ENCODE data around the gene NRXN3. TPM values are rescaled to one million over a fixed set of nuclear protein-coding genes. Genes with fewer than 3 reads are reported as not detected.

Gene NRXN3
- total RNA-seq, 1 experiment from 2014 or later: not detected

DNA sequence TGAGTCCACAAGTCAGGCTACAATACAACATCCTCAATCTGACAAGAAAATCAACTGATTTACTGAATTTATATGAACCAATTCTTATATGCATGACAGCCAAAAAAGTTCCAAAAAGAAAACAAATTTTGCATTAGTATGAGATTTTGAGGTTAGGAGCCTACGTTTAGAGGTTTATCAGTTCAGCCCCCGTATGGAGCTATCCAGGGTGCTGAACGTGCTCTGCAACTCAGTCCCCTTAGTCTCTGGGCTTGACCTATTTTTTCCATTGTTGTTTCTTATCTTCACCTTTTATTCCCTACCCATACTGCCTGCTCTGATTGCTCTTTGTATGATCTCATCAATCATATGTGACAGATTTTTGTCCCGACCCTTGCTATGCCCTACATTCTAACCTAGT lies 693.0 kb downstream of the NRXN3 start:
- POLR2A ChIA-PET: no interaction called here
- CTCF ChIA-PET: no interaction called here
- RAD21 ChIA-PET (ENCODE audit: low non-redundant PET in 1 of 2, low total read pairs in 2 of 2, uncharacterized antibody in 2 of 2, unreplicated experiment in 2 of 2): no interaction called here
- ATAC-seq: no peak
- no peak for TF ChIP-seq EZH2 (IDR thresholded peaks at IDR 0.05)
- peak; percentile 64 for TF ChIP-seq REST (IDR thresholded peaks at IDR 0.05; ENCODE audit: low read depth)
- no peak overlapping the region for H3K9ac ChIP-seq (ENCODE audit: low read length)
- no peaks in the 10 kb centered on the region for H3K27me3 ChIP-seq (ENCODE audit: insufficient read depth, low read length)
- intact Hi-C loops (cut with micrococcal nuclease): no loop called here
- no peak overlapping the region for H3K27ac ChIP-seq (ENCODE audit: low read depth, low read length)
- H3K36me3 ChIP-seq (ENCODE audit: control insufficient read depth in 1 of 2, insufficient read depth in 2 of 2, low read length in 2 of 2): no peaks in the 10 kb centered on the region
- no peaks in the 10 kb centered on the region for H3K9me3 ChIP-seq (ENCODE audit: control insufficient read depth in 1 of 2, insufficient read depth in 1 of 2, low read depth in 1 of 2, low read length in 2 of 2)
- H3K4me3 ChIP-seq (replicated peaks in 1 of 2; ENCODE audit: low read depth in 1 of 2, low read length in 2 of 2): no peak overlapping the region
- H2AFZ ChIP-seq (ENCODE audit: low read depth, low read length, poor library complexity, severe bottlenecking): no peak overlapping the region
- no peaks in the 10 kb centered on the region for H3K79me2 ChIP-seq (ENCODE audit: insufficient read depth, low read length)
- no peaks in the 10 kb centered on the region for H3K9me2 ChIP-seq (ENCODE audit: insufficient read depth)
- H3K4me2 ChIP-seq (ENCODE audit: low read length): no peak overlapping the region
- H3K4me1 ChIP-seq (ENCODE audit: control insufficient read depth in 1 of 2, insufficient read depth in 2 of 2, low read length in 2 of 2): no peaks in the 10 kb centered on the region
- no peaks in the 10 kb centered on the region; the same call in 1 of the 2 replicates for H4K20me1 ChIP-seq (ENCODE audit: insufficient read depth)
- no TSS peak for BruUV-seq (replicated peaks)
- no peak for DNase-seq (ENCODE audit: low read depth, low spot score)

- H3K36me3 ChIP-seq (ENCODE audit: control insufficient read depth in 1 of 2, insufficient read depth in 2 of 2, low read length in 2 of 2): no peaks in the 10 kb centered on the region
- H3K27me3 ChIP-seq (ENCODE audit: insufficient read depth, low read length): no peaks in the 10 kb centered on the region
- H4K20me1 ChIP-seq (ENCODE audit: insufficient read depth): no peaks in the 10 kb centered on the region
- ATAC-seq (no peak), DNase-seq (ENCODE audit: low read depth, low spot score) (no peak)
- RAD21 ChIA-PET (ENCODE audit: low non-redundant PET in 1 of 2, low total read pairs in 2 of 2, uncharacterized antibody in 2 of 2, unreplicated experiment in 2 of 2): no interaction called here
- H3K9me2 ChIP-seq (ENCODE audit: insufficient read depth): no peaks in the 10 kb centered on the region
- H3K79me2 ChIP-seq (ENCODE audit: insufficient read depth, low read length): no peaks in the 10 kb centered on the region
- peaks cover 0 to 4% of the 10 kb centered on the region in 2 experiments; a peak in 1 of 4 replicates for H3K9me3 ChIP-seq (ENCODE audit: control insufficient read depth in 1 of 2, insufficient read depth in 1 of 2, low read depth in 1 of 2, low read length in 2 of 2)
- H3K27ac ChIP-seq (ENCODE audit: low read depth, low read length): no peak overlapping the region
- BruUV-seq (replicated peaks): no TSS peak
- intact Hi-C loops (cut with micrococcal nuclease): no loop called here
- H3K4me3 ChIP-seq (replicated peaks in 1 of 2; ENCODE audit: low read depth in 1 of 2, low read length in 2 of 2): no peak overlapping the region
- H3K4me1 ChIP-seq (ENCODE audit: control insufficient read depth in 1 of 2, insufficient read depth in 2 of 2, low read length in 2 of 2): no peaks in the 10 kb centered on the region
- H3K9ac ChIP-seq (ENCODE audit: low read length): no peak overlapping the region
- H3K4me2 ChIP-seq (ENCODE audit: low read length): no peak overlapping the region
- H2AFZ ChIP-seq (ENCODE audit: low read depth, low read length, poor library complexity, severe bottlenecking): no peak overlapping the region
- POLR2A ChIA-PET: no interaction called here
- CTCF ChIA-PET: no interaction called here
- TF ChIP-seq YY1 (IDR thresholded peaks at IDR 0.05; ENCODE audit: extremely low read depth, insufficient replicate concordance, low read depth, low read length) (no peak), JUND (IDR thresholded peaks at IDR 0.05) (no peak), RAD21 (IDR thresholded peaks at IDR 0.05; ENCODE audit: low read depth) (no peak), CEBPB (IDR thresholded peaks at IDR 0.05; ENCODE audit: low read depth) (no peak), EZH2phosphoT487 (IDR thresholded peaks at IDR 0.05; ENCODE audit: borderline replicate concordance) (no peak), EGR1 (IDR thresholded peaks at IDR 0.05; ENCODE audit: low read depth) (no peak), ZNF274 (IDR thresholded peaks at IDR 0.05; ENCODE audit: low read depth, low read length) (no peak), SIN3A (IDR thresholded peaks at IDR 0.05; ENCODE audit: low read depth) (no peak), TCF7L2 (IDR thresholded peaks at IDR 0.05; ENCODE audit: borderline replicate concordance, extremely low read depth, insufficient read depth, insufficient read length) (no peak), ZFX (IDR thresholded peaks at IDR 0.05) (no peak), POLR2A (IDR thresholded peaks at IDR 0.05; ENCODE audit: borderline replicate concordance, extremely low read depth, insufficient read depth, insufficient read length) (no peak), SRF (IDR thresholded peaks at IDR 0.05; ENCODE audit: low read depth) (no peak), SP1 (IDR thresholded peaks at IDR 0.05; ENCODE audit: low read depth) (no peak), POLR2AphosphoS5 (IDR thresholded peaks at IDR 0.05; ENCODE audit: low read depth, low read length) (no peak)
- TF ChIP-seq, protein P1, sequence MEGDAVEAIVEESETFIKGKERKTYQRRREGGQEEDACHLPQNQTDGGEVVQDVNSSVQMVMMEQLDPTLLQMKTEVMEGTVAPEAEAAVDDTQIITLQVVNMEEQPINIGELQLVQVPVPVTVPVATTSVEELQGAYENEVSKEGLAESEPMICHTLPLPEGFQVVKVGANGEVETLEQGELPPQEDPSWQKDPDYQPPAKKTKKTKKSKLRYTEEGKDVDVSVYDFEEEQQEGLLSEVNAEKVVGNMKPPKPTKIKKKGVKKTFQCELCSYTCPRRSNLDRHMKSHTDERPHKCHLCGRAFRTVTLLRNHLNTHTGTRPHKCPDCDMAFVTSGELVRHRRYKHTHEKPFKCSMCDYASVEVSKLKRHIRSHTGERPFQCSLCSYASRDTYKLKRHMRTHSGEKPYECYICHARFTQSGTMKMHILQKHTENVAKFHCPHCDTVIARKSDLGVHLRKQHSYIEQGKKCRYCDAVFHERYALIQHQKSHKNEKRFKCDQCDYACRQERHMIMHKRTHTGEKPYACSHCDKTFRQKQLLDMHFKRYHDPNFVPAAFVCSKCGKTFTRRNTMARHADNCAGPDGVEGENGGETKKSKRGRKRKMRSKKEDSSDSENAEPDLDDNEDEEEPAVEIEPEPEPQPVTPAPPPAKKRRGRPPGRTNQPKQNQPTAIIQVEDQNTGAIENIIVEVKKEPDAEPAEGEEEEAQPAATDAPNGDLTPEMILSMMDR (IDR thresholded peaks at IDR 0.05 in 2 of 3, conservative IDR thresholded peaks at IDR 0.05 in 1 of 3; ENCODE audit: borderline replicate concordance in 1 of 3, insufficient read depth in 1 of 3, low read depth in 2 of 3, low read length in 2 of 3): no peak
- TF ChIP-seq, protein P2, sequence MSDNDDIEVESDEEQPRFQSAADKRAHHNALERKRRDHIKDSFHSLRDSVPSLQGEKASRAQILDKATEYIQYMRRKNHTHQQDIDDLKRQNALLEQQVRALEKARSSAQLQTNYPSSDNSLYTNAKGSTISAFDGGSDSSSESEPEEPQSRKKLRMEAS (IDR thresholded peaks at IDR 0.05): no peak
Observed at GRCh38 chr14:78872837-78873236, 702.7 kb downstream of the NRXN3 start.

All from HCT116 (cell line).